Measurements from ENCODE around the gene BRD3.

- TF ChIP-seq, protein P1, sequence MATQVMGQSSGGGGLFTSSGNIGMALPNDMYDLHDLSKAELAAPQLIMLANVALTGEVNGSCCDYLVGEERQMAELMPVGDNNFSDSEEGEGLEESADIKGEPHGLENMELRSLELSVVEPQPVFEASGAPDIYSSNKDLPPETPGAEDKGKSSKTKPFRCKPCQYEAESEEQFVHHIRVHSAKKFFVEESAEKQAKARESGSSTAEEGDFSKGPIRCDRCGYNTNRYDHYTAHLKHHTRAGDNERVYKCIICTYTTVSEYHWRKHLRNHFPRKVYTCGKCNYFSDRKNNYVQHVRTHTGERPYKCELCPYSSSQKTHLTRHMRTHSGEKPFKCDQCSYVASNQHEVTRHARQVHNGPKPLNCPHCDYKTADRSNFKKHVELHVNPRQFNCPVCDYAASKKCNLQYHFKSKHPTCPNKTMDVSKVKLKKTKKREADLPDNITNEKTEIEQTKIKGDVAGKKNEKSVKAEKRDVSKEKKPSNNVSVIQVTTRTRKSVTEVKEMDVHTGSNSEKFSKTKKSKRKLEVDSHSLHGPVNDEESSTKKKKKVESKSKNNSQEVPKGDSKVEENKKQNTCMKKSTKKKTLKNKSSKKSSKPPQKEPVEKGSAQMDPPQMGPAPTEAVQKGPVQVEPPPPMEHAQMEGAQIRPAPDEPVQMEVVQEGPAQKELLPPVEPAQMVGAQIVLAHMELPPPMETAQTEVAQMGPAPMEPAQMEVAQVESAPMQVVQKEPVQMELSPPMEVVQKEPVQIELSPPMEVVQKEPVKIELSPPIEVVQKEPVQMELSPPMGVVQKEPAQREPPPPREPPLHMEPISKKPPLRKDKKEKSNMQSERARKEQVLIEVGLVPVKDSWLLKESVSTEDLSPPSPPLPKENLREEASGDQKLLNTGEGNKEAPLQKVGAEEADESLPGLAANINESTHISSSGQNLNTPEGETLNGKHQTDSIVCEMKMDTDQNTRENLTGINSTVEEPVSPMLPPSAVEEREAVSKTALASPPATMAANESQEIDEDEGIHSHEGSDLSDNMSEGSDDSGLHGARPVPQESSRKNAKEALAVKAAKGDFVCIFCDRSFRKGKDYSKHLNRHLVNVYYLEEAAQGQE (IDR thresholded peaks at IDR 0.05; ENCODE audit: insufficient read depth in 1 of 2, low read depth in 2 of 2, low read length in 2 of 2), result no peak
- TF ChIP-seq POLR2AphosphoS5 (IDR thresholded peaks at IDR 0.05; ENCODE audit: low read depth, low read length), result no peak
- no peak for TF ChIP-seq TAF1 (IDR thresholded peaks at IDR 0.05; ENCODE audit: borderline replicate concordance, insufficient read depth, low read length)
These were observed 62.4 kb downstream of the BRD3 start for GRCh38 chr9:134005381-134005780.

Data from PFSK-1 (cell line).